GM19324 (cell line): Measurements from ENCODE around the gene CEP83.
"Not testable (repeated sequence)": the region's sequence is repeated elsewhere in the genome, so short reads cannot be mapped to it uniquely, and the experiment has no call there.

ENCODE experiments used
- ATAC-seq: cut with Tn5 transposase; IDR thresholded peaks from one replicate; pipeline ENCODE4 v1.9.1; 2021; ENCODE audit warnings: mild to moderate bottlenecking, moderate library complexity; ENCODE audit not compliant: unreplicated experiment, low FRiP score

CEP83 gene

GRCh38 chr12:94434171-94434570 lies 25.5 kb downstream of the CEP83 start:
- ATAC-seq = no peak

- no peak for ATAC-seq
These were observed 25.9 kb downstream of the CEP83 start for GRCh38 chr12:94433744-94434143.

GRCh38 chr12:94430304-94430703 lies 29.4 kb downstream of the CEP83 start:
- ATAC-seq = no peak

GRCh38 chr12:94429633-94430032 lies 30.0 kb downstream of the CEP83 start:
- no peak for ATAC-seq

- ATAC-seq = no peak
These were observed 30.5 kb downstream of the CEP83 start for GRCh38 chr12:94429191-94429590.

- ATAC-seq = no peak
These were observed 31.9 kb downstream of the CEP83 start for GRCh38 chr12:94427501-94428381.

- no peak for ATAC-seq
These were observed 33.6 kb downstream of the CEP83 start for GRCh38 chr12:94426049-94426448.

- not testable (repeated sequence) for ATAC-seq
These were observed 34.8 kb downstream of the CEP83 start for GRCh38 chr12:94424830-94425229.

GRCh38 chr12:94421868-94422740 lies 37.6 kb downstream of the CEP83 start:
- no peak for ATAC-seq

- no peak for ATAC-seq
These were observed 41.1 kb downstream of the CEP83 start for GRCh38 chr12:94418517-94418916.

- ATAC-seq = no peak
These were observed 43.1 kb downstream of the CEP83 start for GRCh38 chr12:94416613-94417012.

- ATAC-seq = no peak
These were observed 44.6 kb downstream of the CEP83 start for GRCh38 chr12:94415066-94415465.

- ATAC-seq = peak; percentile 65
These were observed 54.1 kb downstream of the CEP83 start for GRCh38 chr12:94405413-94406116.

- ATAC-seq = no peak
These were observed 54.8 kb downstream of the CEP83 start for GRCh38 chr12:94404854-94405253.

GRCh38 chr12:94401326-94401725 lies 58.3 kb downstream of the CEP83 start:
- no peak for ATAC-seq

GRCh38 chr12:94398685-94399084 lies 61.0 kb downstream of the CEP83 start:
- not testable (repeated sequence) for ATAC-seq

GRCh38 chr12:94397401-94397800 lies 62.3 kb downstream of the CEP83 start:
- no peak for ATAC-seq

- ATAC-seq = not testable (repeated sequence)
These were observed 63.7 kb downstream of the CEP83 start for GRCh38 chr12:94396014-94396413.

- ATAC-seq = no peak
These were observed 69.6 kb downstream of the CEP83 start for GRCh38 chr12:94390130-94390485.

- ATAC-seq = not testable (repeated sequence)
These were observed 70.1 kb downstream of the CEP83 start for GRCh38 chr12:94389482-94390129.
